CD4-positive, alpha-beta T cell (primary cell): Measurements from ENCODE around the gene DNAJC15. TPM values are rescaled to one million over a fixed set of nuclear protein-coding genes. Genes with fewer than 3 reads are reported as not detected.
A peak's percentile ranks its signal among the peaks of the same experiment; 100 is the strongest.

Experiments
- ATAC-seq: fragments of 200-7000 bp; cut with Tn5 transposase; one replicate; pipeline ENCODE4 v1.10.0; 2022; ENCODE audit warnings: mild to moderate bottlenecking; ENCODE audit not compliant: poor library complexity
- CTCF ChIA-PET: fragments of 350-600 bp; sonication (Branson Sonifier 250); formaldehyde crosslinking; loops from one replicate; lab custom pipeline; 2021; ENCODE audit warnings: antibody characterized with exemption, inconsistent platforms; lab: Charles Lee
- POLR2A ChIA-PET: fragments of 350-600 bp; sonication (Branson Sonifier 250); formaldehyde crosslinking; loops from one replicate; lab custom pipeline; 2021; ENCODE audit warnings: antibody characterized with exemption, inconsistent platforms; lab: Charles Lee
- DNase-seq, 14 experiments: peaks; one replicate each; pipeline ENCODE4 v3.0.0-alpha.2; 2013 to 2020; ENCODE audit warnings: mixed read lengths in 2 of 14
- H3K27ac ChIP-seq, 2 donors: one replicate each; pipeline versions ENCODE4 v1.5.1 to v1.7.0; 2013; ENCODE audit warnings: low read length in 2 of 2, low read depth in 1 of 2, mild to moderate bottlenecking in 1 of 2
- H3K27me3 ChIP-seq, 2 experiments: 1 replicate in 1 of 2; 2 replicates in 1 of 2; pipeline versions ENCODE4 v1.6.1 to v1.7.0; 2013; ENCODE audit warnings: low read length in 2 of 2, control low read depth in 1 of 2, mild to moderate bottlenecking in 1 of 2, moderate library complexity in 1 of 2; ENCODE audit not compliant: insufficient read depth in 2 of 2, control insufficient read depth in 1 of 2
- H3K36me3 ChIP-seq: one replicate; pipeline ENCODE4 v1.6.1; 2013; ENCODE audit warnings: low read length, control low read depth; ENCODE audit not compliant: insufficient read depth
- H3K4me1 ChIP-seq: one replicate; pipeline ENCODE4 v1.6.1; 2013; ENCODE audit warnings: low read length, control low read depth; ENCODE audit not compliant: insufficient read depth
- H3K4me3 ChIP-seq: one replicate; pipeline ENCODE4 v1.5.1; 2013; ENCODE audit warnings: mild to moderate bottlenecking, low read length, moderate library complexity
- H3K9me3 ChIP-seq, 2 experiments: 1 replicate in 1 of 2; 2 replicates in 1 of 2; pipeline versions ENCODE4 v1.6.1 to v1.7.0; 2013; ENCODE audit warnings: low read length in 2 of 2, mild to moderate bottlenecking in 2 of 2, control low read depth in 1 of 2, moderate library complexity in 1 of 2; ENCODE audit not compliant: control insufficient read depth in 1 of 2, insufficient read depth in 1 of 2
- H3K27ac Mint-ChIP-seq: one replicate; pipeline ENCODE4 v1.8.0; 2020; ENCODE audit warnings: mixed read lengths
- H3K27me3 Mint-ChIP-seq: one replicate; pipeline ENCODE4 v1.8.0; 2021; ENCODE audit warnings: mixed read lengths
- H3K36me3 Mint-ChIP-seq: one replicate; pipeline ENCODE4 v1.8.0; 2021; ENCODE audit warnings: low read depth, mixed read lengths
- H3K4me1 Mint-ChIP-seq: one replicate; pipeline ENCODE4 v1.8.0; 2021; ENCODE audit warnings: low read depth, mixed read lengths
- H3K4me3 Mint-ChIP-seq: one replicate; pipeline ENCODE4 v1.8.0; 2020; ENCODE audit warnings: mild to moderate bottlenecking, mixed read lengths
- H3K9me3 Mint-ChIP-seq: one replicate; pipeline ENCODE4 v1.8.0; 2020; ENCODE audit warnings: mixed read lengths
- intact Hi-C, 2 experiments: fragments of 100-400 bp; cut with DNase I in 1 of 2; cut with micrococcal nuclease in 1 of 2; formaldehyde crosslinking; loops; one replicate each; pipeline versions ENCODE4 v1.15.1 to v1.9.0; 2023 to 2025; cut with DNase I, micrococcal nuclease
- total RNA-seq, 174 experiments: library from RNA in 2 of 174; stranded (reverse) in 2 of 174; gene quantifications; one replicate each; pipeline ENCODE4 v1.2.3 and lab custom pipeline; 2021 to 2026
- TF ChIP-seq, protein P1 (sequence below): fragments of 200-600 bp; IDR thresholded peaks from one replicate; pipeline ENCODE4 v1.8.0; 2022; ENCODE audit warnings: antibody characterized with exemption, mild to moderate bottlenecking

Gene DNAJC15
- total RNA-seq, 2 experiments from 2014 or later, result 6.8 to 7.6 TPM

DNA sequence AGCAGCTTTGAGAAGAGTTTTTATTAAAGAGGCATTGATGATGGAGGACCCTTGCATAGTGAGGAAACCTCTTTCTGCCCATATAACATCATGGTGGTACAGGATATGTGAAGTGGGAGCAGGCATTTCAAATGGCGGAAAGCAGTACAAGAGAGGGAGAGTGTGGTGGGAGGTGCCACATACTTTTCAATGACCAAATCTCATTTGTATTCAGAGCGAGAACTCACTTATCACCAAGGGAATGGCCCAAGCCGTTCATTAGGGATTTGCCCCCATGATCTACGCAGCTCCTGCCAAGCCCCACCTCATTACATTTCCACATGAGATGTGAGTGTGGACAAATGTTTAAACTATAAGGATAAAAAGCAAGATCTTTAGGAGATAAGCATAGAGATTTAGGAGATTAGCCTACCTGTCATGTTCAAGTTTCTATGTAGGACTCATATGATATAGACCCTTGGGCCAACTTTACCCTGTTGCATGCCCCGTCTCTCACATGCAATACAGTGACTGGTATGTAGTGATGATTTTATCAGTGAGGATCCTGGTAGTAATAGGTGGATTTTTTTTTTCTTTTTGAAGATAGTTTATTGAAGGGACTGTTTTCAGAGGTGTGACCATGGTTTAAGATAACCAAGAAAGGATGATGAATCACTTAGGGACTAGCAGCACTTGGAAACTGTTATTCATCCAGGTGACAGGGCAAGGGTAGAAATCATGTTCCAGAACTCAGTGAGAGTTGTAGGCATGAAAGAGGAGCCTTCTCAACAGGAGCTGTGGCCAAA, 38.3 kb downstream of the DNAJC15 start:
- TF ChIP-seq, protein P1, sequence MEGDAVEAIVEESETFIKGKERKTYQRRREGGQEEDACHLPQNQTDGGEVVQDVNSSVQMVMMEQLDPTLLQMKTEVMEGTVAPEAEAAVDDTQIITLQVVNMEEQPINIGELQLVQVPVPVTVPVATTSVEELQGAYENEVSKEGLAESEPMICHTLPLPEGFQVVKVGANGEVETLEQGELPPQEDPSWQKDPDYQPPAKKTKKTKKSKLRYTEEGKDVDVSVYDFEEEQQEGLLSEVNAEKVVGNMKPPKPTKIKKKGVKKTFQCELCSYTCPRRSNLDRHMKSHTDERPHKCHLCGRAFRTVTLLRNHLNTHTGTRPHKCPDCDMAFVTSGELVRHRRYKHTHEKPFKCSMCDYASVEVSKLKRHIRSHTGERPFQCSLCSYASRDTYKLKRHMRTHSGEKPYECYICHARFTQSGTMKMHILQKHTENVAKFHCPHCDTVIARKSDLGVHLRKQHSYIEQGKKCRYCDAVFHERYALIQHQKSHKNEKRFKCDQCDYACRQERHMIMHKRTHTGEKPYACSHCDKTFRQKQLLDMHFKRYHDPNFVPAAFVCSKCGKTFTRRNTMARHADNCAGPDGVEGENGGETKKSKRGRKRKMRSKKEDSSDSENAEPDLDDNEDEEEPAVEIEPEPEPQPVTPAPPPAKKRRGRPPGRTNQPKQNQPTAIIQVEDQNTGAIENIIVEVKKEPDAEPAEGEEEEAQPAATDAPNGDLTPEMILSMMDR, result no peak
- no peaks in the 10 kb centered on the region for H3K36me3 ChIP-seq
- no peak for DNase-seq
- peaks cover 43% of the 10 kb centered on the region for H3K36me3 Mint-ChIP-seq
- POLR2A ChIA-PET, result no interaction called here
- no peaks in the 10 kb centered on the region for H3K27me3 Mint-ChIP-seq
- H3K9me3 ChIP-seq, result no peaks in the 10 kb centered on the region
- H3K27ac ChIP-seq, result no peak overlapping the region
- CTCF ChIA-PET, result interaction anchor here (0.9 to 1.3 kb wide), 3 partner anchors 8 to 92 kb away, joined by 3 to 4 read pairs (median 3); no protein-coding TSS in a partner anchor
- no peak overlapping the region for H3K4me3 ChIP-seq
- intact Hi-C loops, result no loop called here
- H3K27ac Mint-ChIP-seq, result no peak overlapping the region
- H3K4me1 ChIP-seq, result peaks cover 13% of the 10 kb centered on the region
- H3K4me3 Mint-ChIP-seq, result no peak overlapping the region
- no peaks in the 10 kb centered on the region for H3K9me3 Mint-ChIP-seq
- ATAC-seq, result no peak
- peaks cover 22% of the 10 kb centered on the region for H3K4me1 Mint-ChIP-seq
- H3K27me3 ChIP-seq, result no peaks in the 10 kb centered on the region

- ATAC-seq, result no peak
- TF ChIP-seq, protein P1, result no peak
Observed at GRCh38 chr13:43071824-43072223, 48.4 kb downstream of the DNAJC15 start.

DNA sequence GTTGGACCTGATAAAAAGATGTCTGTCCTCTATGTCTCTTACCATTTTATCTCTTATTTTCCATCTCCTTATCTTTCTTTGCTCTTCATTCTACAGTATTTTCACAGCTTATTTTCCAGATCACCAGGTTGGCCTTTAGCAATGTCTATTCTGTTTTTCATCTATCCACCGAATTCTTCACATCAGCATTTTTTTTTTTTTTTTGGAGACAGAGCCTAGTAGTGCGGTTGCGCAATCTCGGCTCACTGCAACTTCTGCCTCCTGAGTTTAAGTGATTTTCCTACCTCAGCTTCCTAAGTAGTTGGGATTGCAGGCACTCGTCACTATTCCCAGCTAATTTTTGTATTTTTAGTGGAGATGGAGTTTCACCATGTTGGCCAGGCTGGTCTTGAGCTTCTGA, 49.0 kb downstream of the DNAJC15 start:
- no peak overlapping the region for H3K4me3 Mint-ChIP-seq
- DNase-seq, result no peak
- no peaks in the 10 kb centered on the region for H3K27me3 Mint-ChIP-seq
- H3K27me3 ChIP-seq, result no peaks in the 10 kb centered on the region
- intact Hi-C loops, result loop anchor here in 1 of 2 experiments (10.0 kb wide), 1 partner anchor 802 kb away; the partner anchor contains the start of genes CCDC122 and LACC1
- H3K27ac Mint-ChIP-seq, result no peak overlapping the region
- peaks cover 55% of the 10 kb centered on the region for H3K36me3 Mint-ChIP-seq
- no peaks in the 10 kb centered on the region for H3K9me3 Mint-ChIP-seq
- TF ChIP-seq, protein P1, result no peak
- no peak for ATAC-seq
- H3K36me3 ChIP-seq, result peaks cover 14% of the 10 kb centered on the region
- no peak overlapping the region for H3K4me3 ChIP-seq
- H3K4me1 ChIP-seq, result peaks cover 4% of the 10 kb centered on the region
- no peaks in the 10 kb centered on the region for H3K9me3 ChIP-seq
- ChIA-PET POLR2A (interaction anchor here (0.7 to 1.3 kb wide), 3 partner anchors 49 to 90 kb away, joined by 3 to 4 read pairs (median 3); partner anchors contain the start of genes DNAJC15 and EPSTI1), CTCF (interaction anchor here (0.9 to 1.8 kb wide), 3 partner anchors 12 to 103 kb away, joined by 3 to 5 read pairs (median 4); no protein-coding TSS in a partner anchor)
- no peak overlapping the region for H3K27ac ChIP-seq
- peaks cover 53% of the 10 kb centered on the region for H3K4me1 Mint-ChIP-seq

More at GRCh38 chr13:43071824-43072223, 48.4 kb downstream of the DNAJC15 start:
- intact Hi-C loops, result loop anchor here in 1 of 2 experiments (10.0 kb wide), 1 partner anchor 803 kb away; the partner anchor contains the start of genes CCDC122 and LACC1
- no peak overlapping the region for H3K4me3 ChIP-seq
- peaks cover 4% of the 10 kb centered on the region for H3K4me1 ChIP-seq
- peaks cover 47% of the 10 kb centered on the region for H3K4me1 Mint-ChIP-seq
- H3K27me3 ChIP-seq, result no peaks in the 10 kb centered on the region
- peaks cover 61% of the 10 kb centered on the region for H3K36me3 Mint-ChIP-seq
- H3K9me3 ChIP-seq, result no peaks in the 10 kb centered on the region
- H3K4me3 Mint-ChIP-seq, result no peak overlapping the region
- no peaks in the 10 kb centered on the region for H3K9me3 Mint-ChIP-seq
- H3K36me3 ChIP-seq, result peaks cover 14% of the 10 kb centered on the region
- ChIA-PET POLR2A (interaction anchor here (0.7 to 1.3 kb wide), 3 partner anchors 48 to 89 kb away, joined by 3 to 4 read pairs (median 3); partner anchors contain the start of genes DNAJC15 and EPSTI1), CTCF (interaction anchor here (1.4 to 1.8 kb wide), 2 partner anchors 14 to 102 kb away, joined by 4 to 5 read pairs; no protein-coding TSS in a partner anchor)
- no peak for DNase-seq
- H3K27me3 Mint-ChIP-seq, result no peaks in the 10 kb centered on the region
- H3K27ac ChIP-seq, result no peak overlapping the region
- peak overlapping the region; percentile 43 for H3K27ac Mint-ChIP-seq
